Spleen (tissue), 7 donors: ENCODE measurements around the gene SSBP2.

Experiments
- POLR2AphosphoS5 ChIP-seq, 3 donors: sonication (generic); formaldehyde crosslinking; IDR thresholded peaks; one replicate each; pipeline ENCODE4 v1.5.1; 2017; ENCODE audit warnings: antibody characterized with exemption in 3 of 3
- TF ChIP-seq, protein P1 (sequence below), 11 experiments: fragments of 200-600 bp in 7 of 11; fragments of 450-650 bp in 4 of 11; sonication (generic) in 4 of 11; IDR thresholded peaks in 8 of 11; conservative IDR thresholded peaks in 3 of 11; 1 replicate in 7 of 11; 2 replicates in 4 of 11; pipeline versions ENCODE4 v1.4.0 to v1.8.0; 2016 to 2021; ENCODE audit warnings: antibody characterized with exemption in 11 of 11, inconsistent platforms in 4 of 11, mild to moderate bottlenecking in 1 of 11
- donor health status: DM: no; HTN: no; CAD: no; lungs with moderate emphysema.
- donor health status: DM: no; HTN: no; CAD: no.
- donor health status: DM: no; HTN: no; CAD: no.

DNA sequence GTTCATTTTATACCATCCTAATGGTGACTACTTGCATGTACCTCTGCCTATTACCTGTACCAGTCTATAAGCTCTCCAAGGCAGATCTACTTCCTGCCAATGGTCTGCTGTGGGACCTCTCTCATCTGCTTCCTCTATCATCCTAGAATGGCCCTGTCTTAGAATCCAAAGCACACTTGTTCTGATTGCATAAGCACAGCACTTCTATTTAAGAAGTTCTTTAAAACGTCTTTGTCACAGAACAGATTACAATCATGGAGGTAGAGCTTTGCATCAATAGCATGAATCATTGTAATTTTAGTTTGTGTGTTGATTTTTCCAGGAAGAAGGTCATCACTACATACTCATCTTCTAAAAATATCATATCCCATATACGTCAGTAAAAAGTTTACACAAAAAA lies 225.2 kb downstream of the SSBP2 start:
- TF ChIP-seq, protein P1, sequence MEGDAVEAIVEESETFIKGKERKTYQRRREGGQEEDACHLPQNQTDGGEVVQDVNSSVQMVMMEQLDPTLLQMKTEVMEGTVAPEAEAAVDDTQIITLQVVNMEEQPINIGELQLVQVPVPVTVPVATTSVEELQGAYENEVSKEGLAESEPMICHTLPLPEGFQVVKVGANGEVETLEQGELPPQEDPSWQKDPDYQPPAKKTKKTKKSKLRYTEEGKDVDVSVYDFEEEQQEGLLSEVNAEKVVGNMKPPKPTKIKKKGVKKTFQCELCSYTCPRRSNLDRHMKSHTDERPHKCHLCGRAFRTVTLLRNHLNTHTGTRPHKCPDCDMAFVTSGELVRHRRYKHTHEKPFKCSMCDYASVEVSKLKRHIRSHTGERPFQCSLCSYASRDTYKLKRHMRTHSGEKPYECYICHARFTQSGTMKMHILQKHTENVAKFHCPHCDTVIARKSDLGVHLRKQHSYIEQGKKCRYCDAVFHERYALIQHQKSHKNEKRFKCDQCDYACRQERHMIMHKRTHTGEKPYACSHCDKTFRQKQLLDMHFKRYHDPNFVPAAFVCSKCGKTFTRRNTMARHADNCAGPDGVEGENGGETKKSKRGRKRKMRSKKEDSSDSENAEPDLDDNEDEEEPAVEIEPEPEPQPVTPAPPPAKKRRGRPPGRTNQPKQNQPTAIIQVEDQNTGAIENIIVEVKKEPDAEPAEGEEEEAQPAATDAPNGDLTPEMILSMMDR (IDR thresholded peaks at IDR 0.05 in 8 of 11, conservative IDR thresholded peaks at IDR 0.05 in 3 of 11): no peak
- TF ChIP-seq POLR2AphosphoS5 (IDR thresholded peaks at IDR 0.05): no peak
